ENCODE results near the gene FYTTD1.

DNA sequence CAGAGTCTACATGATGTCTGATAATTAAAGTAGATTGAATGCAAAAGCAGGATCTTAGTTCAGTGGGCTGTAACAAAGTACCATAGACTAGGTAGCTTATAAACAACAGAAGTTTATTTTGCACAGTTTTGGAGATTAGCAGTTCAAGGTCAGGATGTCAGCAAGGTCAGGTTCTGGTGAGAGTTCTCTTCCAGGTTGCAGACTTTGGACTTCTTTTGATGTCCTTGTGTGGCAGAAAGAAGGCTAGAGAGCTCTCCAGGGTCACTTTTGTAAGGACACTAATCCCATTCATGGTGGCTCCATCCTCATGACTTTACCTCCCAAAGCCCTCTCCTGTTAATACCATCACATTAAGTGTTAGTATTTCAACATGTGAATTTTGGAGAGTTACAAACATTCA is 12.1 kb downstream of the FYTTD1 start:
- TF ChIP-seq, protein P1, sequence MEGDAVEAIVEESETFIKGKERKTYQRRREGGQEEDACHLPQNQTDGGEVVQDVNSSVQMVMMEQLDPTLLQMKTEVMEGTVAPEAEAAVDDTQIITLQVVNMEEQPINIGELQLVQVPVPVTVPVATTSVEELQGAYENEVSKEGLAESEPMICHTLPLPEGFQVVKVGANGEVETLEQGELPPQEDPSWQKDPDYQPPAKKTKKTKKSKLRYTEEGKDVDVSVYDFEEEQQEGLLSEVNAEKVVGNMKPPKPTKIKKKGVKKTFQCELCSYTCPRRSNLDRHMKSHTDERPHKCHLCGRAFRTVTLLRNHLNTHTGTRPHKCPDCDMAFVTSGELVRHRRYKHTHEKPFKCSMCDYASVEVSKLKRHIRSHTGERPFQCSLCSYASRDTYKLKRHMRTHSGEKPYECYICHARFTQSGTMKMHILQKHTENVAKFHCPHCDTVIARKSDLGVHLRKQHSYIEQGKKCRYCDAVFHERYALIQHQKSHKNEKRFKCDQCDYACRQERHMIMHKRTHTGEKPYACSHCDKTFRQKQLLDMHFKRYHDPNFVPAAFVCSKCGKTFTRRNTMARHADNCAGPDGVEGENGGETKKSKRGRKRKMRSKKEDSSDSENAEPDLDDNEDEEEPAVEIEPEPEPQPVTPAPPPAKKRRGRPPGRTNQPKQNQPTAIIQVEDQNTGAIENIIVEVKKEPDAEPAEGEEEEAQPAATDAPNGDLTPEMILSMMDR (IDR thresholded peaks at IDR 0.05), result no peak
- TF ChIP-seq POLR2A (IDR thresholded peaks at IDR 0.05), result no peak
